Measurements from ENCODE around the gene TAF11. TPM values are rescaled to one million over a fixed set of nuclear protein-coding genes. Genes with fewer than 3 reads are reported as not detected.

TAF11 gene
- total and polyA plus RNA-seq, 2 donors (not counting 3 experiments of a cell fraction or from before 2014, with no cell fraction given) = 30.7 to 37.1 TPM

DNA sequence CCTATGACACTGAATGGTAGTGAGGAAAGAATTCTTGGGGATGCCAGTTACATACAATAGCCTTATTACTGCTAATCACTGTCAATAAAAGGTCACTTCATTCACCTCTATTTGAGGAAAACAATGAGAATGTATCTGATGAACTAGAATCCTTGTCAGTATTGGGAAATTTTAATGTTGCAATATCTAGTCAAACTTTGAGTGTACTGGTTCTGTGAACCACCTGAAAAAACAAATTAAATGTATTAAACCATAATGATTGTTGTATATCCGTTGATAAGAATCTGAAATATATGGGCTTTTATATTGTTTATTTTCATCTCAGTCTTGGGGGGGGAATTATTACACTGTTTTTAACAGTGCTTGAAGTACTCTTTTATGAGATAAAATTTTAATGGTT is 10.6 kb downstream of the TAF11 start:
- no peak for TF ChIP-seq JUN (IDR thresholded peaks at IDR 0.05; ENCODE audit: borderline replicate concordance, insufficient read depth, insufficient read length, low read depth)
- TF ChIP-seq POLR2AphosphoS5 (IDR thresholded peaks at IDR 0.05; ENCODE audit: insufficient read depth, low read depth, low read length) = no peak
- TF ChIP-seq, protein P1, sequence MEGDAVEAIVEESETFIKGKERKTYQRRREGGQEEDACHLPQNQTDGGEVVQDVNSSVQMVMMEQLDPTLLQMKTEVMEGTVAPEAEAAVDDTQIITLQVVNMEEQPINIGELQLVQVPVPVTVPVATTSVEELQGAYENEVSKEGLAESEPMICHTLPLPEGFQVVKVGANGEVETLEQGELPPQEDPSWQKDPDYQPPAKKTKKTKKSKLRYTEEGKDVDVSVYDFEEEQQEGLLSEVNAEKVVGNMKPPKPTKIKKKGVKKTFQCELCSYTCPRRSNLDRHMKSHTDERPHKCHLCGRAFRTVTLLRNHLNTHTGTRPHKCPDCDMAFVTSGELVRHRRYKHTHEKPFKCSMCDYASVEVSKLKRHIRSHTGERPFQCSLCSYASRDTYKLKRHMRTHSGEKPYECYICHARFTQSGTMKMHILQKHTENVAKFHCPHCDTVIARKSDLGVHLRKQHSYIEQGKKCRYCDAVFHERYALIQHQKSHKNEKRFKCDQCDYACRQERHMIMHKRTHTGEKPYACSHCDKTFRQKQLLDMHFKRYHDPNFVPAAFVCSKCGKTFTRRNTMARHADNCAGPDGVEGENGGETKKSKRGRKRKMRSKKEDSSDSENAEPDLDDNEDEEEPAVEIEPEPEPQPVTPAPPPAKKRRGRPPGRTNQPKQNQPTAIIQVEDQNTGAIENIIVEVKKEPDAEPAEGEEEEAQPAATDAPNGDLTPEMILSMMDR (IDR thresholded peaks at IDR 0.05; ENCODE audit: extremely low read depth in 1 of 2, insufficient read depth in 1 of 2, low read depth in 1 of 2, low read length in 2 of 2) = no peak
- dilution Hi-C loops (cut with MboI; ENCODE audit: extremely low pct_ligation_motif_present, low sequenced_read_pairs) (no loop called here), intact Hi-C loops (cut with micrococcal nuclease) (no loop called here)
- Histone ChIP-seq H3K9me1 (replicated peaks; ENCODE audit: control insufficient read depth, extremely low read depth, insufficient read depth, low read length) (no peaks in the 10 kb centered on the region), H3K27ac (ENCODE audit: insufficient read depth, low read depth, low read length) (no peak overlapping the region), H3K4me1 (ENCODE audit: control insufficient read depth, extremely low read depth, insufficient read depth, low read length) (no peaks in the 10 kb centered on the region), H3K36me3 (ENCODE audit: control insufficient read depth in 2 of 2, extremely low read depth in 1 of 2, insufficient read depth in 2 of 2, low read length in 2 of 2) (peaks cover 11 to 17% of the 10 kb centered on the region in 2 experiments), H3K9me3 (replicated peaks; ENCODE audit: control insufficient read depth, insufficient read depth, low read length) (no peaks in the 10 kb centered on the region), H3K4me2 (ENCODE audit: insufficient read depth, low read length) (no peak overlapping the region), H3K27me3 (ENCODE audit: control insufficient read depth in 2 of 2, insufficient read depth in 2 of 2, low read length in 2 of 2) (no peaks in the 10 kb centered on the region), H3K9ac (replicated peaks; ENCODE audit: extremely low read depth, insufficient read depth, low read length) (no peak overlapping the region), H2AFZ (ENCODE audit: low read depth, low read length) (no peak overlapping the region), H3K4me3 (replicated peaks in 1 of 3; ENCODE audit: insufficient read depth in 1 of 3, low read depth in 1 of 3, low read length in 3 of 3) (no peak overlapping the region), H4K20me1 (replicated peaks; ENCODE audit: control insufficient read depth, extremely low read depth, insufficient read depth, low read length) (no peaks in the 10 kb centered on the region), H3K79me2 (ENCODE audit: control insufficient read depth, insufficient read depth, low read length) (no peaks in the 10 kb centered on the region)
- FAIRE-seq = no peak
- ChIA-PET CTCF (no interaction called here), POLR2A (no interaction called here)
- BruUV-seq (replicated peaks) = no TSS peak
- no peak for DNase-seq (ENCODE audit: low read depth, low spot score)

- intact Hi-C loops (cut with micrococcal nuclease) = no loop called here
- peaks cover 11 to 19% of the 10 kb centered on the region in 2 experiments for H3K36me3 ChIP-seq (ENCODE audit: control insufficient read depth in 2 of 2, extremely low read depth in 1 of 2, insufficient read depth in 2 of 2, low read length in 2 of 2)
Measured at GRCh38 chr6:34876472-34876871, 11.4 kb downstream of the TAF11 start.

More at GRCh38 chr6:34876472-34876871, 11.4 kb downstream of the TAF11 start:
- CTCF ChIA-PET = interaction anchor here (1.3 kb wide), 1 partner anchor 11 kb away, joined by 3 read pairs; no protein-coding TSS in a partner anchor
- H3K4me2 ChIP-seq (ENCODE audit: insufficient read depth, low read length) = no peak overlapping the region
- no peak overlapping the region for H3K4me3 ChIP-seq (replicated peaks in 1 of 3; ENCODE audit: insufficient read depth in 1 of 3, low read depth in 1 of 3, low read length in 3 of 3)
- H2AFZ ChIP-seq (ENCODE audit: low read depth, low read length) = no peak overlapping the region
- no peaks in the 10 kb centered on the region for H3K27me3 ChIP-seq (ENCODE audit: control insufficient read depth in 2 of 2, insufficient read depth in 2 of 2, low read length in 2 of 2)
- TF ChIP-seq MAX (IDR thresholded peaks at IDR 0.05; ENCODE audit: insufficient read depth, insufficient read length) (no peak), POLR2AphosphoS5 (IDR thresholded peaks at IDR 0.05; ENCODE audit: insufficient read depth, low read depth, low read length) (no peak), EZH2 (IDR thresholded peaks at IDR 0.05; ENCODE audit: borderline replicate concordance, low read depth, low read length, severe bottlenecking) (no peak), GATA2 (IDR thresholded peaks at IDR 0.05; ENCODE audit: insufficient read depth, insufficient read length, low read depth, low read length) (no peak), JUN (IDR thresholded peaks at IDR 0.05; ENCODE audit: borderline replicate concordance, insufficient read depth, insufficient read length, low read depth) (no peak), MYC (IDR thresholded peaks at IDR 0.05; ENCODE audit: low read depth, low read length) (no peak), POLR2A (IDR thresholded peaks at IDR 0.05; ENCODE audit: low read depth, low read length) (no peak), FOS (IDR thresholded peaks at IDR 0.05; ENCODE audit: borderline replicate concordance, insufficient read depth, low read length) (no peak)
- TF ChIP-seq, protein P1 (IDR thresholded peaks at IDR 0.05; ENCODE audit: extremely low read depth in 1 of 2, insufficient read depth in 1 of 2, low read depth in 1 of 2, low read length in 2 of 2) = no peak
- dilution Hi-C loops (cut with MboI; ENCODE audit: extremely low pct_ligation_motif_present, low sequenced_read_pairs) = no loop called here
- FAIRE-seq (no peak), DNase-seq (ENCODE audit: low read depth, low spot score) (no peak)
- H3K9me1 ChIP-seq (replicated peaks; ENCODE audit: control insufficient read depth, extremely low read depth, insufficient read depth, low read length) = no peaks in the 10 kb centered on the region
- no peaks in the 10 kb centered on the region for H3K79me2 ChIP-seq (ENCODE audit: control insufficient read depth, insufficient read depth, low read length)
- no peaks in the 10 kb centered on the region for H3K4me1 ChIP-seq (ENCODE audit: control insufficient read depth, extremely low read depth, insufficient read depth, low read length)
- no peak overlapping the region for H3K27ac ChIP-seq (ENCODE audit: insufficient read depth, low read depth, low read length)
- H4K20me1 ChIP-seq (replicated peaks; ENCODE audit: control insufficient read depth, extremely low read depth, insufficient read depth, low read length) = no peaks in the 10 kb centered on the region
- H3K9ac ChIP-seq (replicated peaks; ENCODE audit: extremely low read depth, insufficient read depth, low read length) = no peak overlapping the region
- H3K9me3 ChIP-seq (replicated peaks; ENCODE audit: control insufficient read depth, insufficient read depth, low read length) = no peaks in the 10 kb centered on the region
- POLR2A ChIA-PET = no interaction called here
- BruUV-seq (replicated peaks) = no TSS peak

All from endothelial cell of umbilical vein (primary cell).